HFF-Myc (cell line): ENCODE measurements around the gene WASF3.

Source experiments
- DNase-seq: peaks from one replicate; pipeline ENCODE4 v3.0.0-alpha.2; 2011; ENCODE audit warnings: low read depth; ENCODE audit errors: extremely low read depth
- H3K4me3 ChIP-seq: replicated peaks from 2 replicates; pipeline ENCODE4 v1.5.1; 2011; ENCODE audit warnings: low read depth, mild to moderate bottlenecking, control low read depth, low read length
- TF ChIP-seq, protein P1 (sequence below): IDR thresholded peaks from 2 replicates; pipeline ENCODE4 v1.5.1; 2012; ENCODE audit warnings: mild to moderate bottlenecking, low read depth, low read length, control low read depth; ENCODE audit errors: missing control alignments

WASF3 gene

DNA sequence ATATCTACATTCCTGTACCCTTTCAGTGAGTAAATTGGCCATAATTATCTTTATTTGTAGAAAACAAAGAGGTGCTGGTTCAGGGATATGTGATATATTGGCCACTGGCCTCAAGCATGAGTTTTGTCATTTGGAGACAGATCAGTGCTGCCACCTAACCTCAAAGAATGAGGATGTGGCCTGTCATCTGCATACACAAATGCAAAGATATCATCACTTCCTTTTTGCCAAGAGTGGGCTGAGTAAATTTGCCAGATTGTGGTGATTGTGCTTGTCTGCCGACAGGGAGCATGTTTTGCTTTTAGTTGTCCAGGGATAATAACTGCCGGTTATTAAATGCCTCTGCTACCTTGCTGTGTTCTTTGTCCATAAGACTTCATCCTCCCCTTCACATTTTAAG is 44.2 kb downstream of the WASF3 start:
- H3K4me3 ChIP-seq = no peak overlapping the region
- peak; percentile 52 for DNase-seq

DNA sequence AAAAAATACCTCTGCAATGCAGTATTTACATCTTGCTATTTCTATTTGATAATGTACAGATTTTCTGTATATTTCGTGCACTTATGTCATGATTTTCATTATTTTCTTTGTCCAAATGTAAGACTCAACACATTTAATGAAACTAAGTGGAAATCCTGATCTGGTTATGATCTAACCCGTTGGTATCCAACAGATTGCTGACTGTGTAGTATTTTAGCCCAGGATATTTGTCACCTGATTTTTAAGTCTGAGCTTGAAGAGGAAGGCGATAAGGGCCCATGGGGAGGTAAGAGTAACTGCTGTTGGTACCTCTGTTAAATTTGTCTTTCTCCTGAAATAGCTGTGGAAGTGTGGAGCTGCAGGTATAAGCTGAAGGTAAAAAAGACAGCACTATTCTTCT is 45.3 kb downstream of the WASF3 start:
- H3K4me3 ChIP-seq = no peak overlapping the region

More for the DNA sequence above, 44.2 kb downstream of the WASF3 start:
- TF ChIP-seq, protein P1, sequence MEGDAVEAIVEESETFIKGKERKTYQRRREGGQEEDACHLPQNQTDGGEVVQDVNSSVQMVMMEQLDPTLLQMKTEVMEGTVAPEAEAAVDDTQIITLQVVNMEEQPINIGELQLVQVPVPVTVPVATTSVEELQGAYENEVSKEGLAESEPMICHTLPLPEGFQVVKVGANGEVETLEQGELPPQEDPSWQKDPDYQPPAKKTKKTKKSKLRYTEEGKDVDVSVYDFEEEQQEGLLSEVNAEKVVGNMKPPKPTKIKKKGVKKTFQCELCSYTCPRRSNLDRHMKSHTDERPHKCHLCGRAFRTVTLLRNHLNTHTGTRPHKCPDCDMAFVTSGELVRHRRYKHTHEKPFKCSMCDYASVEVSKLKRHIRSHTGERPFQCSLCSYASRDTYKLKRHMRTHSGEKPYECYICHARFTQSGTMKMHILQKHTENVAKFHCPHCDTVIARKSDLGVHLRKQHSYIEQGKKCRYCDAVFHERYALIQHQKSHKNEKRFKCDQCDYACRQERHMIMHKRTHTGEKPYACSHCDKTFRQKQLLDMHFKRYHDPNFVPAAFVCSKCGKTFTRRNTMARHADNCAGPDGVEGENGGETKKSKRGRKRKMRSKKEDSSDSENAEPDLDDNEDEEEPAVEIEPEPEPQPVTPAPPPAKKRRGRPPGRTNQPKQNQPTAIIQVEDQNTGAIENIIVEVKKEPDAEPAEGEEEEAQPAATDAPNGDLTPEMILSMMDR = no peak

DNA sequence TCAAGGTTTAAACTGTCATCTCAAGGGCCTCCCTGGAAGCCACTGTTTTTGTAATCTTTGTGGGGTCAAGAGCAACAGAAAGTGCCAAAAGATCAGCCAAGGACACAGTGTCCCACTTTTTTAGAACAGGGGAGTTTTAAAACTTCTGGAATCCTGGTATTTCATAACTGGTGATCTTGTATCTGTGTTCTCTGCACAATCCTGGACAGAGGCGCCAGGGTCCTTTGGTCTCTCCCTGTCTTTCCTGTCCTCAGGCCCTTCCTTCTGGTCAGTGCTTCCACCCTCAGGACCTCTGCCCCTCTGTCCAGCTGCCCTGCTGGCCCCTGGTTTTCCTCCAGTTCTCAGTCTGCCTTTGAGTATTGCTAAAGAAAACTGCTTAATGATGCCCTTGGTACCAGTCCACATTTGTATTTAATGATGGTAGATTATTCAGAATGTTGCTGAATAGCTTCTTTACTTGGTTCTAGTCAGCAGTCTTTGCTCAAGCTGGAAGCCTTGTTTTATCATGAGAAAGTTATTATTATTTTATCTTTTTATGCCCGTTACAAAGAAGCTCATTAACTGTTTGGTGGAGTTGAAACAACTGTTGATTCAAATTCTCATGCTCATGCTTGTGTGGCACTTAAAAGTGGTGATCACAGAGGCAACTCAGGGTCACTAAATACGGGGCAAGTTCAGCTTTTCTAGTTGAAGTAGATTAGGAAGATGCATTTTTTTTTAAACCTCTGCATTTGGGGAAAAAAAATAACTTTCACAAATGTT is 47.5 kb downstream of the WASF3 start:
- H3K4me3 ChIP-seq = no peak overlapping the region
- DNase-seq = no peak
- TF ChIP-seq, protein P1 = no peak

More for the DNA sequence above, 45.3 kb downstream of the WASF3 start:
- DNase-seq = no peak
- TF ChIP-seq, protein P1 = no peak

DNA sequence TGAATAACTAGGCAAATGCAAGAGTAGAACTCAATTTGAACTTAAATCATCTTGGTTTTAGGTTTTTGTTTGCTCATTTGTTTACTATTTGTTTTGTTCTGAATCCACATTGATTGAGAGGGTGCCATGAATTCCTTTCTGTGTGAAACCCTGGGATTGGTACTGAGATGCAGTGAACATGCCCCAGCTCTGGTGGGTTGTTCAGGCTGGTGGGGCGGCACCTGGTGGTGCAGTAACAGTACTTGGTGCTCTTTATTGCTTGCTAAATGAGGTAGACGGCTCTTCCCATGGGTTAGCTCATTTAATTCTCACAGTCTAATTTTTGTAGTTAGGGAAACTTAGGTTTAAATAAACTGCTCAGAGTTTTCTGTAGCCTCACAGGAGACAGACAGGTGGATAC is 48.4 kb downstream of the WASF3 start:
- no peak overlapping the region for H3K4me3 ChIP-seq
- no peak for DNase-seq
- TF ChIP-seq, protein P1 = no peak

DNA sequence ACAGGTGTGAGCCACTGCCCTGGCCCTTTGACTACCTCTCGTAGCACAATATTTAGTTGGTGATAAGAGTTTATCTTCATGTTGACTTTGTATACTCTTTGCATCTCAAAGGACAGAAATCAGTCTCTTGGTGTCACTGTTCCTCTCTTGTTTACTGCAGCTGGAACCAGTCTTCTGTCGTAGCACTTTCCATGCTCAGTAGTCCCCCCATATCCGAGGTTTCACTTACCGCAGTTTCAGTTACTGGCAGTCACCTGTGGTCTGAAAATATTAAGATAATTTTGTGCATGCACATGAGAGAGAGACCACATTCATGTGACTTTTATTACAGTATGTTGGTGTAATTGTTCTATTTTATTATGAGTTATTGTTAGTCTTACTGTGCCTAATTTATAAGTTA is 49.1 kb downstream of the WASF3 start:
- no peak for DNase-seq
- H3K4me3 ChIP-seq = no peak overlapping the region
- TF ChIP-seq, protein P1 = no peak

DNA sequence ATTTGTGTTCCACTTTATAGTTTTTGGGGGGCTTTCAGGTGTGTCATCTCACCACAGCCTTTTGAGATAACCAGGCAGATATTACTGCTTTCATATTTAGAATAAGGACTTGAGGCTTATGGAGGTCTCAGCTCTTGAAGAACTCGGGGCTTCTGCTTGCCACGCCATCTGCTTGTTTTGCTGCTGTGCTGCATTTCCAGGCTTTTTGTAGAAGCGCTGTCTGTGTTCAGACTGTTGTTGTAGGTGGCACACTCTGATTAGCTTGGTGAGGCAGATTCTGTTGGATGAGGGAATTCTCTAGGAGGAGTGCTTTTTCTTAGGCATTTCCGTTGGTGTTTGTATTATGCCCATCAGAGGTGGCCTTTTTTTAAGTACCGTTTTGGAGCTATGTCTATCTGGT is 57.2 kb downstream of the WASF3 start:
- DNase-seq = no peak
- H3K4me3 ChIP-seq = no peak overlapping the region
- TF ChIP-seq, protein P1 = no peak

DNA sequence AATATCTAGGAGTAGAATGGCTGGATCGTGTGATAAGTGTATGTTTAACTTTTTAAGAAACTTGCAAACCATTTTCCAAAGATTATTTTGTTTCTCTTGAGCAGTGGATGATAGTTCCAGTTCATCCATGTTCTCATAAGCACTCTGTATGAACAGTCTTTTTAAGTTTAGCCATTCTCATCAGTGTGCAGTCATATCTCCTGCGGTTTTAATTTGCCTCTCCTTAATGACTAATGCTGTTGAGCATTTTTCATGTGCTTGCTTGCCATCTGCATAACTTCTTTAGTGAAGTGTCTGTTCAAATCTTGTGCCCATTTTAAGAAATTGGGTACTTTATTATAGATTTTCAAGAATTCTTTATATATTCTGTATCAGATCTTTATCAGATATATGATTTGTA is 58.6 kb downstream of the WASF3 start:
- no peak for DNase-seq
- no peak overlapping the region for H3K4me3 ChIP-seq
- TF ChIP-seq, protein P1 = no peak
